Endodermal cell (in vitro differentiated cells): ENCODE data around the gene TEX101. TPM values are rescaled to one million over a fixed set of nuclear protein-coding genes. Genes with fewer than 3 reads are reported as not detected.

Experiments used
- DNase-seq: peaks from one replicate; pipeline ENCODE4 v3.0.0-alpha.2; 2017
- H3K27ac ChIP-seq: 2 replicates; pipeline ENCODE4 v1.5.1; 2013; ENCODE audit warnings: mild to moderate bottlenecking, low read depth, low read length, moderate library complexity
- H3K27me3 ChIP-seq: 2 replicates; pipeline ENCODE4 v1.6.1; 2013; ENCODE audit warnings: mild to moderate bottlenecking, low read length, moderate library complexity; ENCODE audit not compliant: insufficient read depth, control insufficient read depth, poor library complexity, severe bottlenecking
- H3K36me3 ChIP-seq: 2 replicates; pipeline ENCODE4 v1.7.0; 2013; ENCODE audit warnings: mild to moderate bottlenecking, low read length, moderate library complexity; ENCODE audit not compliant: control insufficient read depth, insufficient read depth
- H3K4me1 ChIP-seq: one replicate; pipeline ENCODE4 v1.7.0; 2013; ENCODE audit warnings: low read length; ENCODE audit not compliant: control insufficient read depth, insufficient read depth
- H3K4me3 ChIP-seq: 2 replicates; pipeline ENCODE4 v1.5.1; 2013; ENCODE audit warnings: mild to moderate bottlenecking, low read length, moderate library complexity
- H3K9ac ChIP-seq: 2 replicates; pipeline ENCODE4 v1.6.1; 2013; ENCODE audit warnings: mild to moderate bottlenecking, low read length, moderate library complexity; ENCODE audit not compliant: poor library complexity, severe bottlenecking; ENCODE audit errors: extremely low read depth
- H3K9me3 ChIP-seq: 2 replicates; pipeline ENCODE4 v1.6.1; 2013; ENCODE audit warnings: mild to moderate bottlenecking, low read length, moderate library complexity; ENCODE audit not compliant: control insufficient read depth
- H3K27ac Mint-ChIP-seq: 2 replicates; pipeline ENCODE4 v1.8.0; 2020; ENCODE audit warnings: mixed read lengths
- H3K27me3 Mint-ChIP-seq: 2 replicates; pipeline ENCODE4 v1.8.0; 2021; ENCODE audit warnings: mild to moderate bottlenecking, mixed read lengths; ENCODE audit not compliant: insufficient read depth
- H3K36me3 Mint-ChIP-seq: 2 replicates; pipeline ENCODE4 v1.8.0; 2020; ENCODE audit warnings: low read depth, mixed read lengths
- H3K4me1 Mint-ChIP-seq: 2 replicates; pipeline ENCODE4 v1.8.0; 2020; ENCODE audit warnings: mixed read lengths
- H3K4me3 Mint-ChIP-seq: 2 replicates; pipeline ENCODE4 v1.8.0; 2020; ENCODE audit warnings: mild to moderate bottlenecking, moderate library complexity, mixed read lengths
- H3K9me3 Mint-ChIP-seq: 2 replicates; pipeline ENCODE4 v1.8.0; 2020; ENCODE audit warnings: mild to moderate bottlenecking, mixed read lengths
- WGBS, 2 experiments: methylation state at CpG; one replicate each; pipeline versions ENCODE4 v1.1.5 to v1.1.7; 2013; ENCODE audit warnings: missing lambda C conversion rate in 2 of 2, mixed read lengths in 1 of 2; ENCODE audit not compliant: insufficient coverage in 1 of 2, insufficient read length in 1 of 2; 5-methylcytosine and 5-hydroxymethylcytosine counted together
- total RNA-seq, 2 donors: library from RNA; stranded (reverse); fragmentation: NEBNext Ultra II Directional in 1 of 2; extraction: Animal tissue kit (Norgen Biotek cat#: 25700) in 1 of 2; gene quantifications; 2 replicates in 1 of 2; 3 replicates in 1 of 2; pipeline ENCODE4 v1.2.1, GENCODE V29; 2021
- TF ChIP-seq, protein P1 (sequence below): fragments of 200-600 bp; sonication (generic); conservative IDR thresholded peaks from 2 replicates; pipeline ENCODE4 v1.5.0; 2021; ENCODE audit warnings: antibody characterized with exemption, mild to moderate bottlenecking

TEX101 gene
- total RNA-seq, 2 donors from 2014 or later: 0.59 TPM; not detected in 1

GRCh38 chr19:43416951-43417623 lies 2.4 kb downstream of the TEX101 start:
- 70 to 77% methylated on average over 4 of the region's 4 CpGs for WGBS, 2 experiments
- no peaks in the 10 kb centered on the region for H3K4me1 ChIP-seq
- no peak for DNase-seq
- no peak overlapping the region for H3K9ac ChIP-seq
- H3K9me3 Mint-ChIP-seq: peaks cover 40% of the 10 kb centered on the region
- no peaks in the 10 kb centered on the region for H3K27me3 ChIP-seq
- no peaks in the 10 kb centered on the region for H3K4me1 Mint-ChIP-seq
- H3K4me3 ChIP-seq: no peak overlapping the region
- H3K27ac Mint-ChIP-seq: no peak overlapping the region
- TF ChIP-seq, protein P1, sequence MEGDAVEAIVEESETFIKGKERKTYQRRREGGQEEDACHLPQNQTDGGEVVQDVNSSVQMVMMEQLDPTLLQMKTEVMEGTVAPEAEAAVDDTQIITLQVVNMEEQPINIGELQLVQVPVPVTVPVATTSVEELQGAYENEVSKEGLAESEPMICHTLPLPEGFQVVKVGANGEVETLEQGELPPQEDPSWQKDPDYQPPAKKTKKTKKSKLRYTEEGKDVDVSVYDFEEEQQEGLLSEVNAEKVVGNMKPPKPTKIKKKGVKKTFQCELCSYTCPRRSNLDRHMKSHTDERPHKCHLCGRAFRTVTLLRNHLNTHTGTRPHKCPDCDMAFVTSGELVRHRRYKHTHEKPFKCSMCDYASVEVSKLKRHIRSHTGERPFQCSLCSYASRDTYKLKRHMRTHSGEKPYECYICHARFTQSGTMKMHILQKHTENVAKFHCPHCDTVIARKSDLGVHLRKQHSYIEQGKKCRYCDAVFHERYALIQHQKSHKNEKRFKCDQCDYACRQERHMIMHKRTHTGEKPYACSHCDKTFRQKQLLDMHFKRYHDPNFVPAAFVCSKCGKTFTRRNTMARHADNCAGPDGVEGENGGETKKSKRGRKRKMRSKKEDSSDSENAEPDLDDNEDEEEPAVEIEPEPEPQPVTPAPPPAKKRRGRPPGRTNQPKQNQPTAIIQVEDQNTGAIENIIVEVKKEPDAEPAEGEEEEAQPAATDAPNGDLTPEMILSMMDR: no peak
- peaks cover 2% of the 10 kb centered on the region for H3K36me3 Mint-ChIP-seq
- peaks cover 22% of the 10 kb centered on the region for H3K9me3 ChIP-seq
- H3K27me3 Mint-ChIP-seq: no peaks in the 10 kb centered on the region
- H3K27ac ChIP-seq: no peak overlapping the region
- H3K36me3 ChIP-seq: no peaks in the 10 kb centered on the region
- H3K4me3 Mint-ChIP-seq: no peak overlapping the region

- 70 to 79% methylated on average over 6 of the region's 6 CpGs for WGBS, 2 experiments
- H3K27ac ChIP-seq: no peak overlapping the region
Observed at GRCh38 chr19:43420954-43421353, 6.3 kb downstream of the TEX101 start.

DNA sequence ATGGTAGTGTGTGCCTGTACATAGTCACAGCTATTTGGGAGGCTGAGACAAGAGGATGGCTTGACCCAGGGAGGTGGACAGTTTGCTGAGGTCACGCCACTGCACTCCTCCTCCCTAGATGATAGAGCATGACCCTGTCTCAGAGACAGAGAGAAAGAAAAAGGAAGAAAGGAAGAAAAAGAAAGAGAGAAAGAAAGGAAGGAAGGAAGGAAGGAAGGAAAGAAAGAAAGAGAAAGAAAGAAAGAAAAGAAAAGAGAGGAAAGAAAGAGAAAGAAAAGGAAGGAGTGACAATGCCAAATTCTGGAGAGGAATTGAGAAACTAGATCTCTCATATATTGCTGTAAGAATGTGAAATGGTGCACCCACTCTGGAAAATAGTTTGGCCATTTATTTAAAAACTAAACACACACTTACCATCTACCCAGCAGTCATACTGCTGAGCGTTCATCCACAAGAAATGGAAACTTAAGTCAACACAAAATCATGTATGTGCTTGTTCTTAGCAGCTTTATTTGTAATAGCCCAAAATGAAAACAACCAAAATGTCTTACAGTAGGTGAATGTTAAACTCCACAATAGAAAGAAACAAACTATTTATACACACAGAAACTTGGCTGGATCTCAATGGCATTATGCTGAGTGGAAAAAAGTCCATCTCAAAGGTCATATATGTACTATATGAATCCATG lies 7.5 kb downstream of the TEX101 start:
- H3K27me3 ChIP-seq: no peaks in the 10 kb centered on the region
- H3K27ac ChIP-seq: no peak overlapping the region
- Mint-ChIP-seq H3K27me3 (no peaks in the 10 kb centered on the region), H3K9me3 (peaks cover 4% of the 10 kb centered on the region), H3K4me3 (no peak overlapping the region), H3K4me1 (no peaks in the 10 kb centered on the region), H3K27ac (no peak overlapping the region), H3K36me3 (no peaks in the 10 kb centered on the region)
- WGBS, 2 experiments: 93 to 100% methylated on average over 2 of the region's 2 CpGs
- TF ChIP-seq, protein P1: no peak
- peaks cover 6% of the 10 kb centered on the region for H3K9me3 ChIP-seq
- DNase-seq: no peak
- no peak overlapping the region for H3K9ac ChIP-seq
- no peak overlapping the region for H3K4me3 ChIP-seq
- no peaks in the 10 kb centered on the region for H3K4me1 ChIP-seq
- no peaks in the 10 kb centered on the region for H3K36me3 ChIP-seq

More at GRCh38 chr19:43420954-43421353, 6.3 kb downstream of the TEX101 start:
- TF ChIP-seq, protein P1: no peak
- H3K9me3 Mint-ChIP-seq: peaks cover 5% of the 10 kb centered on the region
- no peaks in the 10 kb centered on the region for H3K4me1 Mint-ChIP-seq
- H3K27me3 Mint-ChIP-seq: no peaks in the 10 kb centered on the region
- Histone ChIP-seq H3K9ac (no peak overlapping the region), H3K4me3 (no peak overlapping the region), H3K9me3 (peaks cover 6% of the 10 kb centered on the region), H3K36me3 (no peaks in the 10 kb centered on the region), H3K27me3 (no peaks in the 10 kb centered on the region), H3K4me1 (no peaks in the 10 kb centered on the region)
- DNase-seq: peak; percentile 26
- no peak overlapping the region for H3K4me3 Mint-ChIP-seq
- no peak overlapping the region for H3K27ac Mint-ChIP-seq
- no peaks in the 10 kb centered on the region for H3K36me3 Mint-ChIP-seq
